Measurements from ENCODE around the gene ZNF778. TPM values are rescaled to one million over a fixed set of nuclear protein-coding genes. Genes with fewer than 3 reads are reported as not detected.

ZNF778 gene
- total RNA-seq, 1 donor from 2014 or later = 5.8 TPM

GRCh38 chr16:89273741-89274472 is 56.4 kb downstream of the ZNF778 start:
- Mint-ChIP-seq H3K4me1 (ENCODE audit: low read depth) (peaks cover 11% of the 10 kb centered on the region), H3K27ac (ENCODE audit: unreplicated experiment) (peak overlapping the region; percentile 22), H3K27me3 (ENCODE audit: low read depth) (no peaks in the 10 kb centered on the region), H3K9me3 (ENCODE audit: low read depth) (no peaks in the 10 kb centered on the region), H3K36me3 (ENCODE audit: low read depth) (peaks cover 38% of the 10 kb centered on the region), H3K4me3 (ENCODE audit: unreplicated experiment) (no peak overlapping the region)
- no peak for DNase-seq (ENCODE audit: low spot score)
- TF ChIP-seq CTCF (IDR thresholded peaks at IDR 0.05) = no peak

- TF ChIP-seq CTCF (IDR thresholded peaks at IDR 0.05) = no peak
- Mint-ChIP-seq H3K4me1 (ENCODE audit: low read depth) (peaks cover 3% of the 10 kb centered on the region), H3K4me3 (ENCODE audit: unreplicated experiment) (no peak overlapping the region), H3K27ac (ENCODE audit: unreplicated experiment) (no peak overlapping the region), H3K27me3 (ENCODE audit: low read depth) (no peaks in the 10 kb centered on the region), H3K36me3 (ENCODE audit: low read depth) (peaks cover 34% of the 10 kb centered on the region), H3K9me3 (ENCODE audit: low read depth) (no peaks in the 10 kb centered on the region)
- DNase-seq (ENCODE audit: low spot score) = no peak
Measured at GRCh38 chr16:89274561-89275283, 57.2 kb downstream of the ZNF778 start.

- no peaks in the 10 kb centered on the region for H3K4me1 Mint-ChIP-seq (ENCODE audit: low read depth)
- no peak for DNase-seq (ENCODE audit: low spot score)
- no peaks in the 10 kb centered on the region for H3K9me3 Mint-ChIP-seq (ENCODE audit: low read depth)
- no peak for TF ChIP-seq CTCF (IDR thresholded peaks at IDR 0.05)
- H3K27me3 Mint-ChIP-seq (ENCODE audit: low read depth) = no peaks in the 10 kb centered on the region
- H3K36me3 Mint-ChIP-seq (ENCODE audit: low read depth) = peaks cover 31% of the 10 kb centered on the region
- H3K27ac Mint-ChIP-seq (ENCODE audit: unreplicated experiment) = no peak overlapping the region
- no peak overlapping the region for H3K4me3 Mint-ChIP-seq (ENCODE audit: unreplicated experiment)
Measured at GRCh38 chr16:89275284-89275584, 57.7 kb downstream of the ZNF778 start.

- Mint-ChIP-seq H3K27ac (ENCODE audit: unreplicated experiment) (no peak overlapping the region), H3K36me3 (ENCODE audit: low read depth) (peaks cover 33% of the 10 kb centered on the region)
Measured at GRCh38 chr16:89275837-89276720, 58.6 kb downstream of the ZNF778 start.

More at GRCh38 chr16:89275837-89276720, 58.6 kb downstream of the ZNF778 start:
- no peak for DNase-seq (ENCODE audit: low spot score)
- Mint-ChIP-seq H3K9me3 (ENCODE audit: low read depth) (no peaks in the 10 kb centered on the region), H3K4me1 (ENCODE audit: low read depth) (no peaks in the 10 kb centered on the region), H3K4me3 (ENCODE audit: unreplicated experiment) (no peak overlapping the region), H3K27me3 (ENCODE audit: low read depth) (no peaks in the 10 kb centered on the region)
- no peak for TF ChIP-seq CTCF (IDR thresholded peaks at IDR 0.05)

All from chondrocyte (in vitro differentiated cells).